Heart left ventricle (tissue), 13 donors: ENCODE results near the gene KANSL1.

Experiments
- POLR2A ChIP-seq, 2 donors: fragments of 450-650 bp; IDR thresholded peaks; one replicate each; pipeline ENCODE4 v1.6.1; 2017; ENCODE audit warnings: antibody characterized with exemption in 2 of 2, mild to moderate bottlenecking in 2 of 2, moderate library complexity in 2 of 2
- TF ChIP-seq, protein P1 (sequence below), 12 donors: fragments of 200-600 bp; sonication (generic) in 4 of 12; IDR thresholded peaks; one replicate each; pipeline versions ENCODE4 v1.5.0 to v1.8.0; 2018 to 2022; ENCODE audit warnings: antibody characterized with exemption in 12 of 12, mild to moderate bottlenecking in 5 of 12
- donor health status: ischemic (EF 13 %, LVEDD 7.1; RV severe dilation, severe dysfunction).
- donor health status: DM: no; HTN: yes; CAD: no.
- donor health status: DM: no; HTN: no; CAD: no.
- donor health status: ischemic (EF 25% LVEDD 6.9; RV normal size, moderate dysfunction).
- donor health status: ischemic (EF 25% LVEDD 5.7; RV mildly dilated, moderate dysfunction).
- donor health status: ischemic (EF 35%, LVEDD 5.7; RV mildly dilated, moderate dysfunction).
- donor health status: nonischemic (EF 11% LVEDD 7.7; RV severe dilation, severe dysfunction).
- donor health status: DM: yes; HTN: yes; CAD: no.
- donor health status: PGD.
- donor health status: ischemic (EF 29% LVEDD 5.4; RV normal size, mild dysfunction).
- donor health status: nonischemic (EF 23%, LVEDD 6.1; RV moderate dilation, normal function).

DNA sequence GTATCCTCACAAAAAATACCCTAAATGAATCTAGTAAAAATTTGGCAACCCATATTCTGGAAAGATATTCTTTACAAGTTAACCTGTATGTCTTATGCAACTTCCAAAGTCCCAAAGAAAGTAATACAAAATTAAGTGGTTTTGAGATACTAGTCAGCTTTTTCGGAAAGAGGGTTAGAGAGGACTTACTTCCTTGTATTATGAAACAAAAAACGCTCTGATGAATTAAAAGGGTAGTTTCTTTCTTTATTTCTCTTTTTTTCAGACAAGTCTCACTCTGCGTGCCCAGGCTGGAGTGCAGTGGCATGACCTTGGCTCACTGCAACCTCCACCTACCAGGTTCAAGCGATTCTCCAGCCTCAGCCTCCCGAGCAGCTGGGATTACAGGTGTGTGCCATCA, 51.6 kb downstream of the KANSL1 start:
- TF ChIP-seq, protein P1, sequence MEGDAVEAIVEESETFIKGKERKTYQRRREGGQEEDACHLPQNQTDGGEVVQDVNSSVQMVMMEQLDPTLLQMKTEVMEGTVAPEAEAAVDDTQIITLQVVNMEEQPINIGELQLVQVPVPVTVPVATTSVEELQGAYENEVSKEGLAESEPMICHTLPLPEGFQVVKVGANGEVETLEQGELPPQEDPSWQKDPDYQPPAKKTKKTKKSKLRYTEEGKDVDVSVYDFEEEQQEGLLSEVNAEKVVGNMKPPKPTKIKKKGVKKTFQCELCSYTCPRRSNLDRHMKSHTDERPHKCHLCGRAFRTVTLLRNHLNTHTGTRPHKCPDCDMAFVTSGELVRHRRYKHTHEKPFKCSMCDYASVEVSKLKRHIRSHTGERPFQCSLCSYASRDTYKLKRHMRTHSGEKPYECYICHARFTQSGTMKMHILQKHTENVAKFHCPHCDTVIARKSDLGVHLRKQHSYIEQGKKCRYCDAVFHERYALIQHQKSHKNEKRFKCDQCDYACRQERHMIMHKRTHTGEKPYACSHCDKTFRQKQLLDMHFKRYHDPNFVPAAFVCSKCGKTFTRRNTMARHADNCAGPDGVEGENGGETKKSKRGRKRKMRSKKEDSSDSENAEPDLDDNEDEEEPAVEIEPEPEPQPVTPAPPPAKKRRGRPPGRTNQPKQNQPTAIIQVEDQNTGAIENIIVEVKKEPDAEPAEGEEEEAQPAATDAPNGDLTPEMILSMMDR (IDR thresholded peaks at IDR 0.05): no peak
- no peak for TF ChIP-seq POLR2A (IDR thresholded peaks at IDR 0.05)
